ENCODE results near the gene SCNN1G. TPM values are rescaled to one million over a fixed set of nuclear protein-coding genes. Genes with fewer than 3 reads are reported as not detected.

The SCNN1G gene
- total and polyA plus RNA-seq, 9 of the 15 experiments (the other 6 are each of a cell fraction or from before 2014, with no cell fraction given) = not detected

GRCh38 chr16:23134274-23134673 is 48.3 kb upstream of the SCNN1G start (continued):
- no peak for TF ChIP-seq DACH1 (IDR thresholded peaks at IDR 0.05; ENCODE audit: partially characterized antibody)

DNA sequence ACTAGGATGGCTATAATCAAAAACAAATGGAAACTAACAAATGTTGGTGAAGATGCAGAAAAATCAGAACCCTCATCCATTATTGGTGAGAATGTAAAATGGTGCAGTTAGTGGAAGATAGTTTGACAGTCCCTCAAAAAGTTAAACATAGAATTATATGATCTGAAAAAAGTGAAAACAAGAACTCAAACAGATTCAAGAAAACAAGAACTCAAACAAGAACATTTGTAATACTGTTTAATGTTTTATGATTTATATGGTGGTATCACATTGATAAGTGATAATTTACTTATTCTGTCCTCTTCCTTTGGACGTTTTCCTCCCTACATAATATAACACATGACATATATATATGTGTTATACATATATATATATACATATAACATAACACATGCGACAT is 45.3 kb upstream of the SCNN1G start:
- Histone ChIP-seq H3K27me3 (ENCODE audit: control insufficient read depth in 2 of 2, insufficient read depth in 2 of 2, low read length in 2 of 2) (no peaks in the 10 kb centered on the region), H3K27ac (ENCODE audit: extremely low read depth, low read depth, low read length) (no peak overlapping the region), H3K9me3 (replicated peaks; ENCODE audit: control insufficient read depth, insufficient read depth, low read depth, low read length) (no peaks in the 10 kb centered on the region), H3K4me2 (ENCODE audit: insufficient read depth, low read length) (no peak overlapping the region), H3K4me1 (replicated peaks in 1 of 2; ENCODE audit: control insufficient read depth in 2 of 2, insufficient read depth in 2 of 2, low read length in 2 of 2) (peaks cover 0 to 22% of the 10 kb centered on the region in 2 experiments; a peak in 3 of 5 replicates), H3K79me2 (ENCODE audit: control insufficient read depth, insufficient read depth, low read length) (peaks cover 31% of the 10 kb centered on the region; the same call in 2 of the 3 replicates), H2AFZ (ENCODE audit: low read depth, low read length) (no peak overlapping the region), H3K36me3 (ENCODE audit: control insufficient read depth, insufficient read depth, low read length) (no peaks in the 10 kb centered on the region; the same call in 2 of the 3 replicates), H4K20me1 (replicated peaks; ENCODE audit: control insufficient read depth, insufficient read depth, low read length) (peaks cover 23% of the 10 kb centered on the region), H3K4me3 (no peak overlapping the region), H3K9ac (ENCODE audit: insufficient read depth in 1 of 2, low read depth in 2 of 2, low read length in 2 of 2) (no peak overlapping the region), H3K9me1 (ENCODE audit: control insufficient read depth, insufficient read depth, low read length) (no peaks in the 10 kb centered on the region)
- ATAC-seq (no peak), FAIRE-seq (no peak), DNase-seq (ENCODE audit: extremely low read depth in 1 of 4, low spot score in 3 of 4) (no peak)
- ChIA-PET CTCF (ENCODE audit: low intra/inter-chr PET ratio) (no interaction called here), POLR2A (no interaction called here)
- no TSS peak for BruUV-seq (replicated peaks)
- WGBS (ENCODE audit: insufficient coverage, low coverage, missing lambda C conversion rate) = 50% methylated on average over 2 of the region's 2 CpGs
- intact Hi-C loops (cut with micrococcal nuclease) (no loop called here), in situ Hi-C loops (cut with MboI) (no loop called here)
- no peak for TF ChIP-seq ZNF76 (CRISPR knock-in tag; IDR thresholded peaks at IDR 0.05; ENCODE audit: borderline replicate concordance)
- no peak for TF ChIP-seq SIN3B (IDR thresholded peaks at IDR 0.05; ENCODE audit: low read depth)
- no peak for TF ChIP-seq NBN (IDR thresholded peaks at IDR 0.05; ENCODE audit: low read depth)
- TF ChIP-seq ZNF282 (CRISPR knock-in tag; IDR thresholded peaks at IDR 0.05) = no peak
- TF ChIP-seq CREB3 (tag; conservative IDR thresholded peaks at IDR 0.05; ENCODE audit: low read depth) = no peak
- no peak for TF ChIP-seq ZNF717 (CRISPR knock-in tag; IDR thresholded peaks at IDR 0.05)
- no peak for TF ChIP-seq L3MBTL2 (IDR thresholded peaks at IDR 0.05)
- no peak for TF ChIP-seq NFXL1 (CRISPR knock-in tag; IDR thresholded peaks at IDR 0.05)
- TF ChIP-seq ZNF134 (CRISPR knock-in tag; conservative IDR thresholded peaks at IDR 0.05) = no peak
- TF ChIP-seq ZNF707 (CRISPR knock-in tag; conservative IDR thresholded peaks at IDR 0.05) = no peak
- TF ChIP-seq RNF2 (IDR thresholded peaks at IDR 0.05) = no peak
- no peak for TF ChIP-seq ESRRB (CRISPR knock-in tag; IDR thresholded peaks at IDR 0.05; ENCODE audit: borderline replicate concordance)
- no peak for TF ChIP-seq SAP30 (IDR thresholded peaks at IDR 0.05; ENCODE audit: borderline replicate concordance, insufficient read depth, low read depth, low read length, poor library complexity, severe bottlenecking)
- no peak for TF ChIP-seq IRF9 (tag; IDR thresholded peaks at IDR 0.05)
